WERI-Rb-1 (cell line): ENCODE data around the gene RFX2.

ENCODE experiments used
- DNase-seq: peaks from one replicate; pipeline ENCODE4 v3.0.0-alpha.2; 2020
- H3K27ac ChIP-seq: fragments of 250-450 bp; sonication (Bioruptor Pico); 2 replicates; pipeline ENCODE4 v1.5.1; 2020; ENCODE audit warnings: mild to moderate bottlenecking, moderate library complexity
- H3K27me3 ChIP-seq: fragments of 250-450 bp; sonication (Bioruptor Pico); 2 replicates; pipeline ENCODE4 v1.5.1; 2021; ENCODE audit warnings: mild to moderate bottlenecking, low read depth, moderate library complexity; ENCODE audit not compliant: insufficient read depth, severe bottlenecking
- H3K36me3 ChIP-seq: fragments of 250-450 bp; sonication (Bioruptor Pico); 2 replicates; pipeline ENCODE4 v1.5.1; 2020; ENCODE audit warnings: mild to moderate bottlenecking, moderate library complexity
- H3K4me3 ChIP-seq: 2 replicates; pipeline ENCODE4 v1.5.1; 2011; ENCODE audit warnings: low read depth, mild to moderate bottlenecking, control low read depth, low read length
- H3K9me3 ChIP-seq: fragments of 250-450 bp; sonication (Bioruptor Pico); 2 replicates; pipeline ENCODE4 v1.5.1; 2021; ENCODE audit warnings: mild to moderate bottlenecking, moderate library complexity; ENCODE audit not compliant: severe bottlenecking
- CTCF ChIP-seq: IDR thresholded peaks from 2 replicates; pipeline ENCODE4 v1.5.1; 2011; ENCODE audit warnings: low read depth, mild to moderate bottlenecking, control low read depth, inconsistent platforms, low read length

RFX2 gene

GRCh38 chr19:6118043-6118442, 7.7 kb upstream of the RFX2 start:
- Histone ChIP-seq H3K36me3 (no peaks in the 10 kb centered on the region), H3K27ac (no peak overlapping the region), H3K9me3 (no peaks in the 10 kb centered on the region), H3K4me3 (no peak overlapping the region), H3K27me3 (no peaks in the 10 kb centered on the region)
- no peak for TF ChIP-seq CTCF
- no peak for DNase-seq

- Histone ChIP-seq H3K36me3 (no peaks in the 10 kb centered on the region), H3K4me3 (no peak overlapping the region), H3K27ac (no peak overlapping the region), H3K27me3 (no peaks in the 10 kb centered on the region), H3K9me3 (no peaks in the 10 kb centered on the region)
- no peak for TF ChIP-seq CTCF
- no peak for DNase-seq
Measured at GRCh38 chr19:6117534-6117933, 7.2 kb upstream of the RFX2 start.

GRCh38 chr19:6116749-6117430, 6.6 kb upstream of the RFX2 start:
- Histone ChIP-seq H3K9me3 (no peaks in the 10 kb centered on the region), H3K36me3 (no peaks in the 10 kb centered on the region), H3K27ac (no peak overlapping the region), H3K4me3 (no peak overlapping the region), H3K27me3 (no peaks in the 10 kb centered on the region)
- DNase-seq = no peak
- no peak for TF ChIP-seq CTCF

GRCh38 chr19:6115992-6116391, 5.7 kb upstream of the RFX2 start:
- Histone ChIP-seq H3K36me3 (no peaks in the 10 kb centered on the region), H3K4me3 (no peak overlapping the region), H3K27ac (no peak overlapping the region), H3K27me3 (no peaks in the 10 kb centered on the region), H3K9me3 (no peaks in the 10 kb centered on the region)
- no peak for TF ChIP-seq CTCF
- no peak for DNase-seq

- no peak overlapping the region for H3K4me3 ChIP-seq
- no peaks in the 10 kb centered on the region for H3K27me3 ChIP-seq
- DNase-seq = no peak
- no peaks in the 10 kb centered on the region for H3K9me3 ChIP-seq
- H3K36me3 ChIP-seq = no peaks in the 10 kb centered on the region
- no peak overlapping the region for H3K27ac ChIP-seq
- no peak for TF ChIP-seq CTCF
Measured at GRCh38 chr19:6113616-6114188, 3.4 kb upstream of the RFX2 start.

GRCh38 chr19:6109947-6110346, 353 bp downstream of the RFX2 start:
- no peaks in the 10 kb centered on the region for H3K27me3 ChIP-seq
- no peaks in the 10 kb centered on the region for H3K36me3 ChIP-seq
- peak overlapping the region; percentile 61 for H3K4me3 ChIP-seq
- DNase-seq = no peak
- H3K9me3 ChIP-seq = no peaks in the 10 kb centered on the region
- no peak for TF ChIP-seq CTCF
- no peak overlapping the region for H3K27ac ChIP-seq
